Activated CD4-positive, CD25-positive, alpha-beta regulatory T cell treated with anti-CD3 and anti-CD28 coated beads, Interleukin-2, amount 50 U/mL, for 16 hours (primary cell): ENCODE data around the gene SLC1A2.

Experiments used
- DNase-seq: peaks from one replicate; pipeline ENCODE4 v3.0.0-alpha.2; 2020; ENCODE audit warnings: low read depth, low spot score

Gene SLC1A2

GRCh38 chr11:35349897-35350296 is 69.5 kb downstream of the SLC1A2 start:
- DNase-seq = no peak

GRCh38 chr11:35348898-35349687 is 70.3 kb downstream of the SLC1A2 start:
- no peak for DNase-seq

GRCh38 chr11:35347921-35348331 is 71.4 kb downstream of the SLC1A2 start:
- no peak for DNase-seq

- no peak for DNase-seq
Observed at GRCh38 chr11:35347173-35347878, 72.0 kb downstream of the SLC1A2 start.

GRCh38 chr11:35346472-35347156 is 72.7 kb downstream of the SLC1A2 start:
- DNase-seq = no peak

GRCh38 chr11:35344681-35345574 is 74.4 kb downstream of the SLC1A2 start:
- no peak for DNase-seq

- no peak for DNase-seq
Observed at GRCh38 chr11:35343033-35343598, 76.2 kb downstream of the SLC1A2 start.

- DNase-seq = no peak
Observed at GRCh38 chr11:35340715-35341114, 78.6 kb downstream of the SLC1A2 start.

- DNase-seq = no peak
Observed at GRCh38 chr11:35340071-35340470, 79.3 kb downstream of the SLC1A2 start.

- DNase-seq = no peak
Observed at GRCh38 chr11:35338921-35339320, 80.4 kb downstream of the SLC1A2 start.

GRCh38 chr11:35337914-35338305 is 81.4 kb downstream of the SLC1A2 start:
- DNase-seq = no peak

GRCh38 chr11:35337136-35337913 is 82.0 kb downstream of the SLC1A2 start:
- DNase-seq = no peak

GRCh38 chr11:35336726-35337125 is 82.6 kb downstream of the SLC1A2 start:
- no peak for DNase-seq

GRCh38 chr11:35335226-35335625 is 84.1 kb downstream of the SLC1A2 start:
- no peak for DNase-seq

GRCh38 chr11:35334385-35335090 is 84.8 kb downstream of the SLC1A2 start:
- no peak for DNase-seq

- DNase-seq = no peak
Observed at GRCh38 chr11:35332524-35332923, 86.8 kb downstream of the SLC1A2 start.

GRCh38 chr11:35330931-35331330 is 88.4 kb downstream of the SLC1A2 start:
- no peak for DNase-seq

GRCh38 chr11:35330156-35330889 is 89.0 kb downstream of the SLC1A2 start:
- DNase-seq = no peak

GRCh38 chr11:35327829-35328228 is 91.5 kb downstream of the SLC1A2 start:
- DNase-seq = no peak
